Stimulated activated CD4-positive, alpha-beta T cell treated with anti-CD3 and anti-CD28 coated beads, TNF-alpha, amount 100 ng/mL, for 24 hours (primary cell): Measurements from ENCODE around the gene SPATS1.
"Not testable (repeated sequence)": the region's sequence is repeated elsewhere in the genome, so short reads cannot be mapped to it uniquely, and the experiment has no call there.

Experiments
- DNase-seq, 3 experiments: peaks; one replicate each; pipeline ENCODE4 v3.0.0-alpha.2; 2020; ENCODE audit warnings: low read depth in 3 of 3

Gene SPATS1

DNA sequence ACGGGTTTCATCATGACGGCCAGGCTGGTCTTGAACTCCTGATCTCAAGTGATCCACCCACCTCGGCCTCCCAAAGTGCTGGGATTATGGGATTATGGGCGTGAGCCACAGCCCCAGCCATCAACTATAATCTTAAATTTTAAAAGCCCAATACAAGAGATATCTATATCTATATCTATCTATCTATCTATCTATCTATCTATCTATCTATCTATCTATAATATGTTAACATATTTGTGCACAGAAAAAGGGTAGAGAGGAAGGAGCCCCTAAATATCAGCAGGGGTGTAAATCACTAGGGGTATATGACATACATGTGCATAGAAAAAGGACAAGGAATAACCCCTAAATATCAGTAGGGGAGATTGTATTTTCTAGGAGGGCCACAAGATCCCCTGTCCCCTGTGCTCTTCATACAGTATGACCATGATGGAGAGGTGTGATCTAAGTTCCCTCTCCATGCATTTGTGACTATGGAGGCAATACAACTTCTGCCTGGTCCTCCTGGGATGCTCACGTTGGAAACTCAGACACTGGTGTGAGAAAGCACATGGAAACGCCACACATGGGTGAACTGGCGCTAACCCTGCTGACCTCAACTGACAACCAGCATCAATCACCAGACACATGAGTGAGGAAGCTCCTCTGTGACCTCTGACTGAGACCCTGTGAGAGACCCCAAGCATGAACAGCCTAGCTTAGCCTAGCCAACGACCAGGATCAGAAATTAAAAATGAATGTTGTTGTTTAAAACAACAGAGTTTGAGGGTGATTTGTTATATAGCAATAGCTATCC is 1.2 kb upstream of the SPATS1 start:
- DNase-seq = no peak

DNA sequence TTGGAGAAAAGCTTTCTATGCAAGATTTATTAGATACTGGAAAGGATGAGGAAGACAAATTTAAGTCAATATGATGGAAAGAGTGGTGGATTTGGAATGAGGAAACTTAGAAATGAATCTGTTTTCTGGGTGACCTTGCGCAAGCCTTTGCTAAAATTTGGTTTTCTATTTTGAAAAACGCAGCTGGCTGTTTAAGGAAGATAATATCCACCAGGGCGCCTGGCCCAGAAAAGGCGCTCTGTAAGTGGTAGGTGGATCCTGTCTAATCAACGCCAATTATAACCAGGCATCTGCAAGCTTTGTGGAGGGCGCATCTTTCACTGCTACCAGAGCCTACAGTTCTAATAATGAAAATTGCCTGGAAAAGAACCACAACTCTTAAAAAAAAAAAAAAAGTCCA is 398 bp upstream of the SPATS1 start:
- DNase-seq = no peak

- DNase-seq = not testable (repeated sequence)
Measured at GRCh38 chr6:44346818-44347217, 4.4 kb downstream of the SPATS1 start.

DNA sequence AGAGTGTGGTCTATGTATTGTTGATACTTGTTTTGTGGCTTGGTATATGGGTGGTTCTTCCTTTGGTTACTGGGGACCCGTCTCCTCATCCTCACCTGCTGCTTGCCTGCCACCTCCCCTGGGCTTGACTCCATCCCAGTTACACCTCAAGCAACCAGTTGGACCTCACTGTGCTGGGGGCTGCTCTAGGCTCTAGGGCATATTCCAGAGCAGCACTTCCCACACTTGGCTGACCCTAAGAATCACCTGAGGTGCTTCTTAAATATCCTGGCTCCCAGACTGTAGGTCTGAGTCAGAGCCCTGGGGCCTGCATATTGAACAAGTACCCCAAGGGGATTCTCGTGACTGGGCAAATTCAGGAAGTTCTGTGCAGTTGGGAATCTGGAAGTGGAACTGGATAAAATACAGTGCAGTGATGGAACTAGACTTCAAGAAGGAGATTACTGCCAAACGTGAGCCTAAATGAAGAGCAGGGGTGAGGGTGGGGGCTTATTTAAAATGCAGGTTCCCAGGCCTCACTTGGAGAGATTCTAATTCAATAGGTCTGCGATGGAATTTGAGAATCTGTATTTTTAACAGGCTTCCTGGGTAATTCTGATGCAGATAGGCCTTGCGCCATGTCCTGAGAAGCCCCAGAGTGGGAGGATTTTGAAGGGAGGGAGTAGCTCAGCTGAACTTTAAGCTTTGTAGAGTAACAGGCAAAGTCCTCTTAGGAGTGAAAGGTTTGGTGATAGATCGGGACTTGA is 7.6 kb downstream of the SPATS1 start:
- DNase-seq = no peak

GRCh38 chr6:44350650-44350994 is 8.2 kb downstream of the SPATS1 start:
- not testable (repeated sequence) for DNase-seq

DNA sequence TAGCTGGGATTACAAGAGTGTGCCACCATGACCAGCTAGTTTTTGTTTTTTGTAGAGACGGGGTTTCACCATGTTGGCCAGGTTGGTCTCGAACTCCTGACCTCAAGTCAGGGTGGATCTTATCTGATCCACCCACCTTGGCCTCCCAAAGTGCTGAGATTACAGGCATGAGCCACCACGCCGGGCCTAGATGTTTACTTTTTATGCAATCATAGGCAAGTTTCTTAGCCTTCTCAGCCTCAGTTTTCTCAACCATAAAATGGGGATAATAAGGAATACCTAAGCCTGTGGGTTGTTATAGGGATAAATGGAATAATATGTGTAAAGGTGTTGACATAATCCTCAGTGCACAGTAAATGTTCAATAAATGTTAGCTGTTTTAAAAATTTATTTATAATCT is 9.8 kb downstream of the SPATS1 start:
- no peak for DNase-seq

- DNase-seq = no peak
Measured at GRCh38 chr6:44353336-44353735, 10.9 kb downstream of the SPATS1 start.

- no peak for DNase-seq
Measured at GRCh38 chr6:44355640-44356039, 13.2 kb downstream of the SPATS1 start.

DNA sequence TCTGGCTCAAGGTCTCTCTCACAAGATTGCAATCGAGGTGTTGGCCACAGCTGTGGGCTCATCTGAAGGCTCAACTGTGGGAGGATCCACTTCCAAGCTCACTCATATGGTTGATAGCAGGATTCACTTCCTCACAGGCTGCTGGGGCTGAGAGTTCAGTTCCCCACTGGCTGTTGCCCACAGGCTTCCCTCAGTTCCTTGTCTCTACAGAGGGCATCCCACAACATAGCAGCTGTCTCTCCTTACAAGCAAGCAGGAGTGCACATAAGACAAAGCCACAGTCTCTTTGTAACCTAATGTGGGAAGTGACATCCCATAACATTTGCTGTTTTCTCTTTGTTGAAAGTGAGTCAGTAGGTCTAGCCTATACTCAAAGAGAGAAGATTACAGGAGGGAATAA is 14.0 kb downstream of the SPATS1 start:
- no peak for DNase-seq

- no peak for DNase-seq
Measured at GRCh38 chr6:44359973-44360372, 17.5 kb downstream of the SPATS1 start.

GRCh38 chr6:44361947-44362346 is 19.5 kb downstream of the SPATS1 start:
- DNase-seq = no peak

DNA sequence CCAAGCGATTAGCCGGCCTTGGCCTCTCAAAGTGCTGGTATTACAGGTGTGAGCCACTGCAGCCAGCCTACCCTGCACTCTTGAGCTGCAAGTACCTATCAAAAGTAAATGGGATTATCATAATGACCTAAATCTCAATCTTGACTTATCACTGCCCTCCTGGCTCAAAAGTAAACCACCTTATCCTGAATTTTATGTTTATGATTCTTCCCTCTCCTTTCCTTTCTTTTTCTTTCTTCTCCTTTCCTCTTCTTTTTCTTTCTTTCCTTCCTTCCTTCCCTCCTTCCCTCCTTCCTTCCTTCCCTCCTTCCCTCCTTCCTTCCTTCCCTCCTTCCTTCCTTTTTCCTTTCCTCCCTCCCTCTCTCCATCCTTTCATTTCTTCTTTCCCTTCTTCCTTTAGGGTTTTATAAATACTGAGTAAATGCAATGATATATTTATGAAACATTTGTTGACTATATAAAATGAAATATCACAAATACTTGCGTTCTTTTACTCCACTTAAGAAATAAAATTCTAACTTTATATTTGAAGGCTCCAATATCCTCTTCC is 21.0 kb downstream of the SPATS1 start:
- no peak for DNase-seq

- no peak for DNase-seq
Measured at GRCh38 chr6:44366781-44367180, 24.3 kb downstream of the SPATS1 start.

- DNase-seq = no peak
Measured at GRCh38 chr6:44367681-44368080, 25.2 kb downstream of the SPATS1 start.

DNA sequence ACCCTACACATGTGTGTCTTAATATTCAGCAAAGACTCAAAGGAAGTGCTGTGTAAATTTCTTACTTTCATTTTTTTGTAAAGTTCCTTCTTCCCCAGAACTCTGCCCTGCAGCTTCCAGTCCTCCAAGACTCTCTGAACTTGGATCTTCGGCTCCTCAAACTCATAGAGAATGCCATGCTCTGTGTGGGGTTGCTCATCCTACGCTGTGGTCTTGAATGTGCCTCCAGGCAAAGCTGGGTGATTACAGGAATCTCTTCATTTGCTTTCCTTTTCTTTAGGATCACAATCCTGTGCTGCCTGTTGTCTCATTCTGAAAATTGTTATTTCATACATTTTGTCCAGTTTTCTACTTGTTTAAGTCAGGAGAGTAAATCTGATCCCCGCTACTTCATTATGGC is 30.6 kb downstream of the SPATS1 start:
- no peak for DNase-seq

DNA sequence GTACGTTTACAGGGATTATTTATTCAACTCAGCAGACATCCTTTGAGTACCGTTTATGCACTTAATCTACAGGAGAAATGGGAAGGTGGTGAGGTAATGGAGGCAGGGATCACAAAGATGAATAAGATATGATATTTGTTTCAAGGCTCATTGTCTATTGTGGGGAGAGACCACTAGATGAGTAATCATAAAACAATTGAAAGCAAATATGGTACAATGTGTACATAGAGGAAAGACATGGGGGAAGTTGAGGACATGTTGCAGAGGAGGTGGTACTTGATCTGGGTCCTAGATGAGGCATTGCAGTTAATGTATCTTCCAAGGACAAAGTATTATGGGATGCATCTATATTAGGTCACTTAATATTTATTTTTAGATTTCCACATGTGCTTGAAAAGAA is 31.3 kb downstream of the SPATS1 start:
- no peak for DNase-seq

DNA sequence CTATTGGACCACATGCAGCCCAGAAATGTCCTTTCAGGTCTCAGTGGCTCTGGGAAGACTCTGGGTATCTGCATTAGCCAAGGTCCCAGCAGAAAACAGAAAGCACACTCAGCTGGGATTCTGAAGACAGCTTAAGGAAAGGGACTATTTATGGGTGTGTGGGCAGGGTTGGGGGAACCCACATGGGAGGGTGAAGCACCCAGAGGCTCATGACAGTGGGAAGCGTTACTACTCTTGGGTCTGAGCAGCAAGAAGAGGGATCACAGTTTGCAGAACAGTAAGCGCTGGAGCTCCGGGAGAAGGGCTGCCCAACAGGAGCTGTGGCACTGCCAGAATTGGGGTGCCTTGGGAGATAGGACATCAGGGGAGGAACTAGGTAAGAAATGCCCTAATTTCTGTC is 32.6 kb downstream of the SPATS1 start:
- no peak for DNase-seq

DNA sequence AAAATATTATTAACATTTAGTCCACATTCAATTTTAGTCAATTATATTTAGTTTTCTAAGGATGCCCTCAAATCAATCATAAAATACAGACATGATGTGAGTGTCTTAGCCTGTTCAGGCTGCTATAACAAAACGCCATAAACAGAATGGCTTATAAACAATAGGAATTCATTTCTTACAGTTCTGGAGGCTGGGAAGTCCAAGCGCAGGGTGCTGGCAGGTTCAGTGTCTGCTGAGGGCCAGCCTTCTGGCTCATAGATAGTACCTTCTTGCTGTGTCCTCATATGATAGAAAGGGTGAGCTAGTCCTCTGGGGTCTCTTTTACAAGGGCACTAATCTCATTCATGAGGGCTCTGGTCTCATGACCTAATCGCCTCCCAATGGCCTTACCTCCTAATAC is 35.0 kb downstream of the SPATS1 start:
- no peak for DNase-seq

DNA sequence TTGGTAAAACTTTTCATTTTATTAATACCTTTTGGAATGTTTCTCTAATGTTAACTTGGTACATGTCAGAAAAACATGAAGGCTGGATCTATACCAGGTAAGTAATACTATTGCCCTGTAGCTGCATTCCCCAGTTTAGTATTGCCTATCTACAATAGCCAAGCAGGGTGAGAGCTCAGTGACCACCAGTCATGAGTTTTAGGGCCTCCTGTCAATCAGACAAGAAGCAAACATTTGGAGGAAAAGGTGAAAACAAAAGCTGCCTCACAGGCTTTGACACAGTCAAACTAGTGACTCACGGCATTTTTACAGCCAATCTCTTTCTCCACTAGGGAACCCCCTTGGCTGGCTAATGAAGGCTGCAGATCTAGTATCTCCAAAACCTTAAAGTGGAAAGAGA is 35.5 kb downstream of the SPATS1 start:
- DNase-seq = no peak

GRCh38 chr6:44381739-44382138 is 39.3 kb downstream of the SPATS1 start:
- no peak for DNase-seq

DNA sequence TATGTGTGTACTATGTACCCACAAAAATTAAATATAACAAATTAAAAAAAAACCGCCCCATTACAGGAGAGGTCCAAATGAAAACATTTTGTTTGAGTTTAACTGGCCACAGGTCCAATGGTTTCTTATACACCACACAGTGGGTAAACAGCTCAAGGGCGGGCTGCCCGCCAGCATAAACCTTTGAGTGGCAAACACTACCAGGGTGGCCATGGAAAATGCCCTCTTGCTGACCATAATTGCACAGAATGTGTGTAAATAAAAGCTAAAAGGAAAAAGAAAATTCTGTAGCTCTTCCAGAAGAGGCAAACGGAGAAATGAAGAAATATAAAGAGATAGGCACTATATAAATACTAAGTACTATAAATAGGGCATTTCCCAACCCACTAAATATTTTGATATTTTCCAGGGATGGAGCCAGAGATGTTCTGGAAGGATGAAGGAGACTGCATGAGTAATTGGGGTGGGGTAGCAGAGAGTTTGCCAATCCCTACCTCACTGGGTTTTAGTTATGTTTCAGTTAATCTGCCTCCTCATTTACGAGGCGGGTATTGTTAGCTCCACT is 44.0 kb downstream of the SPATS1 start:
- DNase-seq = no peak

DNA sequence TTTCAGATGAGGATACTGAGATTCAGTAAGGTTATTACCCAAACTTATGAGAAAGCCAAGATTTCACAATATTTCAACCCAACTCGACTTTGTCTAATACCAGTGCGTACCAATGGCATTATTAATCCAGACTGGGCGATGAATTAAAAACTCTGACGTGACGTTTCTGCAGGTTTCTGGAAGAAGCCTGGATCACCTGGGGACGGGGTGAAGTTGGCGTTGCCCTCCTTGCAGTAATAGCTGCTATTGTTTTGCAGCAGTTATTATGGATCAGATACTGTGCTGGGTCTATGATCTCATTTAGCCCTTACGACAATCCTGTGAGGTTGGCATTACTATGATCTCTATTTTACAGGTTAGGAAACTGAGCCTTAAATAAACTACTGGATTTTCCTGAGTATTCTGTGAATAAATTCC is 44.5 kb downstream of the SPATS1 start:
- no peak for DNase-seq
